ENCODE results near the gene MMP1.

DNA sequence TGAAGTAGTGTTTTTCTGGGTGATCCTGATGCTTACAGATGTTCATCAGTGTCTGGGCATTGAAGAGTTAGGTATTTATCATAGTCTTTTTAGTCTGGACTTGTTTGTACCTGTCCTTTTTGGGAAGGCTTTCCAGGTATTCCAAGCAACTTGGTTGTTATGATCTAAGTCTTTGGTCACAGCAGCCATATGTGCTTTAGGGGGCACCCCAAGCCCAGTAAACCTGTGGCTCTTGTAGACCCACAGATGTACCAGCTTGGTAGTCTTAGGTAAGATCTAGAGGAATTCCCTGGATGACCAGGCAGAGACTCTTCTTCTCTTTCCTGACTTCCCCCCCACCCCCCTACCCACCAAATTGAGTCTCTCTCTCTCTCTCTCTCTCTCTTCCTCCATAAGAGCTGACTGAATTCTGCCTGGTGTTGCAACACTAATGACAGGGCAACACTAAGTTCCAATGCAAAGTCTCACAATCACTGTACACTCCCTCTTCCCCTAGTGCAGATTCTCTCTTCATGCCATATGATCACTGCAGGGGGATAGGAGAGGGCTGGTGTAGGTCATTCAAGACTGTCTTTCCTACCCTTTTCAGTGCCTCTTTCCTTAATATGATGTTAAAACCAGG, 48.7 kb downstream of the MMP1 start:
- TF ChIP-seq EZH2phosphoT487 (IDR thresholded peaks at IDR 0.05; ENCODE audit: borderline replicate concordance) (no peak), CTCF (conservative IDR thresholded peaks at IDR 0.05; ENCODE audit: low read length) (no peak)

All from Loucy (cell line).